Tibial artery (tissue), 4 donors: ENCODE measurements around the gene BIN2.
A peak's percentile ranks its signal among the peaks of the same experiment; 100 is the strongest.
"Not testable (repeated sequence)": the region's sequence is repeated elsewhere in the genome, so short reads cannot be mapped to it uniquely, and the experiment has no call there.

Experiments
- DNase-seq, 2 donors: peaks; one replicate each; pipeline ENCODE4 v3.0.0-alpha.2; 2019
- H3K27ac ChIP-seq, 2 donors: fragments of 200-600 bp; sonication (generic) in 1 of 2; 1 replicate in 1 of 2; 2 replicates in 1 of 2; pipeline ENCODE4 v1.5.1; 2018 to 2019; ENCODE audit warnings: mild to moderate bottlenecking in 1 of 2
- H3K27me3 ChIP-seq, 2 donors: fragments of 200-600 bp; sonication (generic) in 1 of 2; one replicate each; pipeline versions ENCODE4 v1.5.1 to v1.6.0; 2016 to 2019
- H3K36me3 ChIP-seq, 3 donors: fragments of 200-600 bp; sonication (generic) in 2 of 3; one replicate each; pipeline ENCODE4 v1.5.1; 2016 to 2019; ENCODE audit warnings: mild to moderate bottlenecking in 2 of 3
- H3K4me1 ChIP-seq, 4 donors: fragments of 200-600 bp; sonication (generic) in 2 of 4; 1 replicate in 3 of 4; 2 replicates in 1 of 4; pipeline ENCODE4 v1.5.1; 2016 to 2019
- H3K4me3 ChIP-seq, 2 donors: fragments of 200-600 bp; sonication (generic) in 1 of 2; 1 replicate in 1 of 2; 2 replicates in 1 of 2; pipeline ENCODE4 v1.5.1; 2018 to 2019; ENCODE audit warnings: mild to moderate bottlenecking in 2 of 2
- H3K9me3 ChIP-seq, 3 donors: fragments of 200-600 bp; sonication (generic) in 1 of 3; one replicate each; pipeline ENCODE4 v1.5.1; 2016 to 2019
- CTCF ChIP-seq, 2 experiments: fragments of 200-600 bp in 1 of 2; fragments of 450-650 bp in 1 of 2; IDR thresholded peaks; one replicate each; pipeline ENCODE4 v1.5.1; 2017 to 2019; ENCODE audit warnings: antibody characterized with exemption in 2 of 2, mild to moderate bottlenecking in 1 of 2, moderate library complexity in 1 of 2
- intact Hi-C: fragments of 100-400 bp; cut with DNase I; formaldehyde crosslinking; loops from one replicate; pipeline ENCODE4 v1.15.0; 2023; ENCODE audit warnings: low total_unique reads

The BIN2 gene

GRCh38 chr12:51285843-51286242 is 38.1 kb downstream of the BIN2 start:
- TF ChIP-seq CTCF (IDR thresholded peaks at IDR 0.05): no peak
- intact Hi-C loops: no loop called here
- H3K27ac ChIP-seq: no peak overlapping the region
- no peaks in the 10 kb centered on the region for H3K36me3 ChIP-seq
- no peaks in the 10 kb centered on the region for H3K9me3 ChIP-seq
- DNase-seq: no peak
- H3K27me3 ChIP-seq: no peaks in the 10 kb centered on the region
- H3K4me1 ChIP-seq: no peaks in the 10 kb centered on the region
- H3K4me3 ChIP-seq: no peak overlapping the region

- H3K4me1 ChIP-seq: no peaks in the 10 kb centered on the region
- no peak overlapping the region for H3K27ac ChIP-seq
- peaks cover 0 to 2% of the 10 kb centered on the region in 2 donors for H3K27me3 ChIP-seq
- TF ChIP-seq CTCF (IDR thresholded peaks at IDR 0.05): no peak
- H3K4me3 ChIP-seq: no peak overlapping the region
- intact Hi-C loops: no loop called here
- DNase-seq: no peak
- no peaks in the 10 kb centered on the region for H3K9me3 ChIP-seq
- no peaks in the 10 kb centered on the region for H3K36me3 ChIP-seq
Measured at GRCh38 chr12:51281202-51281924, 42.6 kb downstream of the BIN2 start.

GRCh38 chr12:51275088-51275487 is 48.9 kb downstream of the BIN2 start:
- Histone ChIP-seq H3K27ac (no peak overlapping the region), H3K36me3 (no peaks in the 10 kb centered on the region), H3K4me1 (peaks cover 0 to 12% (median 5%) of the 10 kb centered on the region in 4 donors), H3K9me3 (no peaks in the 10 kb centered on the region), H3K4me3 (no peak overlapping the region), H3K27me3 (peaks cover 0 to 7% of the 10 kb centered on the region in 2 donors)
- no peak for TF ChIP-seq CTCF (IDR thresholded peaks at IDR 0.05)
- intact Hi-C loops: no loop called here
- no peak for DNase-seq

- peaks cover 0 to 12% of the 10 kb centered on the region in 2 donors for H3K27me3 ChIP-seq
- H3K36me3 ChIP-seq, H3K27ac ChIP-seq, DNase-seq, H3K9me3 ChIP-seq, H3K4me3 ChIP-seq, intact Hi-C loops: not testable (repeated sequence)
- H3K4me1 ChIP-seq: peaks cover 0 to 18% (median 12%) of the 10 kb centered on the region in 4 donors
Measured at GRCh38 chr12:51272810-51273209, 51.2 kb downstream of the BIN2 start.

- intact Hi-C loops: no loop called here
- Histone ChIP-seq H3K4me1 (peaks cover 0 to 18% (median 12%) of the 10 kb centered on the region in 4 donors), H3K36me3 (no peaks in the 10 kb centered on the region), H3K27ac (peak overlapping the region in 1 of 2 donors; percentile 26), H3K4me3 (peak overlapping the region; percentile 74 to 78), H3K9me3 (no peaks in the 10 kb centered on the region), H3K27me3 (peaks cover 0 to 12% of the 10 kb centered on the region in 2 donors)
- DNase-seq: no peak
- TF ChIP-seq CTCF (IDR thresholded peaks at IDR 0.05): no peak
Measured at GRCh38 chr12:51270951-51271518, 52.9 kb downstream of the BIN2 start.
